K562 (cell line): ENCODE results near the gene NAA15. TPM values are rescaled to one million over a fixed set of nuclear protein-coding genes. Genes with fewer than 3 reads are reported as not detected.

ENCODE experiments used
- ASH1L ChIP-seq: fragments of 450-650 bp; IDR thresholded peaks from 2 replicates; pipeline ENCODE4 v1.6.1; 2018; ENCODE audit warnings: borderline replicate concordance, mild to moderate bottlenecking, low read depth; ENCODE audit not compliant: partially characterized antibody
- BACH1 ChIP-seq: fragments of 200-800 bp; sonication (Bioruptor generic); IDR thresholded peaks from 2 replicates; pipeline ENCODE4 v1.6.1; 2016; ENCODE audit warnings: missing genetic modification characterization, missing compliant biosample characterization
- FOXA1 ChIP-seq: fragments of 450-650 bp; IDR thresholded peaks from 2 replicates; pipeline ENCODE4 v1.6.1; 2016; ENCODE audit warnings: mild to moderate bottlenecking, borderline replicate concordance
- FOXM1 ChIP-seq, 2 experiments: fragments of 450-650 bp in 1 of 2; sonication (generic) in 1 of 2; formaldehyde crosslinking in 1 of 2; IDR thresholded peaks; 2 replicates each; pipeline versions ENCODE4 v1.6.1 to v1.9.0; 2017 to 2022; ENCODE audit warnings: low read depth in 2 of 2, mild to moderate bottlenecking in 2 of 2, missing genetic modification reagents in 1 of 2, moderate library complexity in 1 of 2
- HNRNPH1 ChIP-seq: fragments of 200-400 bp; formaldehyde crosslinking; optimal IDR thresholded peaks from 2 replicates; pipeline ENCODE3; 2017; ENCODE audit warnings: low read depth, mild to moderate bottlenecking, low read length, moderate library complexity
- MYBL2 ChIP-seq, 2 experiments: fragments of 450-650 bp in 1 of 2; sonication (generic) in 1 of 2; formaldehyde crosslinking in 1 of 2; IDR thresholded peaks; 2 replicates each; pipeline versions ENCODE4 v1.6.1 to v1.8.1; 2017 to 2022; ENCODE audit warnings: borderline replicate concordance in 1 of 2, inconsistent platforms in 1 of 2, low read depth in 1 of 2, mild to moderate bottlenecking in 1 of 2, missing genetic modification reagents in 1 of 2, moderate library complexity in 1 of 2
- NCOA2 ChIP-seq, 2 experiments: fragments of 450-650 bp; IDR thresholded peaks; 2 replicates each; pipeline ENCODE4 v1.6.1; 2018; ENCODE audit warnings: mild to moderate bottlenecking in 2 of 2, moderate library complexity in 1 of 2; ENCODE audit not compliant: partially characterized antibody in 2 of 2
- NFE2L1 ChIP-seq: fragments of 450-650 bp; IDR thresholded peaks from 2 replicates; pipeline ENCODE4 v1.6.1; 2016; ENCODE audit warnings: missing genetic modification characterization, low read depth, mild to moderate bottlenecking, missing compliant biosample characterization, moderate library complexity, borderline replicate concordance
- PHF20 ChIP-seq: fragments of 450-650 bp; IDR thresholded peaks from 2 replicates; pipeline ENCODE4 v1.6.1; 2018; ENCODE audit not compliant: partially characterized antibody
- PHF21A ChIP-seq: fragments of 450-650 bp; IDR thresholded peaks from 2 replicates; pipeline ENCODE4 v1.6.1; 2017; ENCODE audit warnings: low read depth, borderline replicate concordance
- POLR2AphosphoS2 ChIP-seq: IDR thresholded peaks from 2 replicates; pipeline ENCODE4 v1.6.1; 2012; ENCODE audit warnings: low read length, improper control_type of control experiment
- POLR2B ChIP-seq: fragments of 450-650 bp; IDR thresholded peaks from 2 replicates; pipeline ENCODE4 v1.6.1; 2018; ENCODE audit warnings: low read depth; ENCODE audit not compliant: partially characterized antibody
- POLR2G ChIP-seq: fragments of 200-400 bp; formaldehyde crosslinking; IDR thresholded peaks from 2 replicates; pipeline ENCODE4 v1.6.1; 2017; ENCODE audit warnings: low read depth, mild to moderate bottlenecking, antibody characterized with exemption, low read length, moderate library complexity
- PTTG1 ChIP-seq: fragments of 450-650 bp; IDR thresholded peaks from 2 replicates; pipeline ENCODE4 v1.6.1; 2016; ENCODE audit warnings: low read depth, mild to moderate bottlenecking, missing genetic modification characterization, missing compliant biosample characterization
- RBM22 ChIP-seq: fragments of 200-400 bp; formaldehyde crosslinking; IDR thresholded peaks from 2 replicates; pipeline ENCODE4 v1.6.1; 2018; ENCODE audit warnings: low read length, low read depth; ENCODE audit not compliant: poor library complexity, severe bottlenecking
- RBM25 ChIP-seq: fragments of 200-400 bp; formaldehyde crosslinking; IDR thresholded peaks from 2 replicates; pipeline ENCODE4 v1.6.1; 2018; ENCODE audit warnings: low read length, low read depth, moderate library complexity; ENCODE audit not compliant: severe bottlenecking
- RBM34 ChIP-seq: fragments of 200-400 bp; formaldehyde crosslinking; IDR thresholded peaks from 2 replicates; pipeline ENCODE4 v1.6.1; 2018; ENCODE audit warnings: low read length, borderline replicate concordance; ENCODE audit not compliant: insufficient read depth
- SP1 ChIP-seq: sonication (generic); formaldehyde crosslinking; IDR thresholded peaks from 2 replicates; pipeline ENCODE4 v1.8.1; 2022; ENCODE audit warnings: mild to moderate bottlenecking, missing genetic modification reagents
- SRF ChIP-seq, 2 experiments: fragments of 250-450, 450-650 bp in 1 of 2; sonication (Bioruptor Pico) in 1 of 2; sonication (generic) in 1 of 2; formaldehyde crosslinking; IDR thresholded peaks; 2 replicates each; pipeline versions ENCODE4 v1.5.0 to v1.5.1; 2020 to 2022; ENCODE audit warnings: mild to moderate bottlenecking in 1 of 2, missing genetic modification reagents in 1 of 2
- THRAP3 ChIP-seq: fragments of 450-650 bp; IDR thresholded peaks from 2 replicates; pipeline ENCODE4 v1.6.1; 2016; ENCODE audit warnings: mild to moderate bottlenecking, inconsistent platforms, borderline replicate concordance
- ZKSCAN8 ChIP-seq: fragments of 200-800 bp; sonication (Bioruptor generic); IDR thresholded peaks from 2 replicates; pipeline ENCODE4 v1.6.1; 2016; ENCODE audit warnings: missing genetic modification characterization, missing compliant biosample characterization
- ZNF121 ChIP-seq: sonication (generic); formaldehyde crosslinking; conservative IDR thresholded peaks from 2 replicates; pipeline ENCODE4 v1.8.0; 2022; ENCODE audit warnings: missing genetic modification reagents
- ZNF311 ChIP-seq: fragments of 250-450 bp; sonication (Bioruptor Pico); IDR thresholded peaks from 2 replicates; pipeline ENCODE4 v1.4.0; 2020; ENCODE audit warnings: mild to moderate bottlenecking, moderate library complexity
- ZNF57 ChIP-seq: fragments of 450-650 bp; formaldehyde crosslinking; IDR thresholded peaks from 2 replicates; pipeline ENCODE4 v1.4.0; 2020; ENCODE audit warnings: mild to moderate bottlenecking, moderate library complexity
- ZNF764 ChIP-seq: fragments of 250-450 bp; sonication (Bioruptor Pico); IDR thresholded peaks from 2 replicates; pipeline ENCODE4 v1.4.0; 2020; ENCODE audit warnings: low read depth, mild to moderate bottlenecking, moderate library complexity
- ZNF785 ChIP-seq: fragments of 250-450 bp; sonication (Bioruptor Pico); IDR thresholded peaks from 2 replicates; pipeline ENCODE4 v1.4.0; 2020; ENCODE audit warnings: mild to moderate bottlenecking
- polyA plus RNA-seq, 8 experiments: library from polyadenylated mRNA; depleted of rRNA in 4 of 8; stranded (reverse) in 5 of 8; unstranded in 3 of 8; fragments of >200 nt; fragmentation: Nextera tagmentation in 2 of 8; fragmentation: Illumina TruSeq in 1 of 8; extraction: Ambion mirVana in 2 of 8; extraction: Trizol in 1 of 8; gene quantifications; 2 replicates each; pipeline versions ENCODE4 v1.2.1 to v1.2.3, GENCODE V29; 2011 to 2014; ENCODE audit warnings: inconsistent platforms in 1 of 8, missing spikeins in 1 of 8
- total RNA-seq, 7 experiments: library from RNA; depleted of rRNA in 6 of 7; stranded (reverse); fragments of >200 nt in 6 of 7; fragmentation: Illumina TruSeq in 2 of 7; extraction: Trizol in 2 of 7; gene quantifications; 2 replicates each; pipeline versions ENCODE4 v1.2.1 to v1.2.3, GENCODE V29; 2011 to 2021; ENCODE audit warnings: low replicate concordance in 1 of 7
- TF ChIP-seq, protein P1 (sequence below): IDR thresholded peaks from 2 replicates; pipeline ENCODE4 v1.6.1; 2011; ENCODE audit warnings: borderline replicate concordance, low read depth, mild to moderate bottlenecking, moderate library complexity, low read length; ENCODE audit not compliant: insufficient read depth, poor library complexity, severe bottlenecking

NAA15 gene
- total and polyA plus RNA-seq, 9 of the 15 experiments (the other 6 are each of a cell fraction or from before 2014, with no cell fraction given) = 37.8 to 117 (median 63.2) TPM

DNA sequence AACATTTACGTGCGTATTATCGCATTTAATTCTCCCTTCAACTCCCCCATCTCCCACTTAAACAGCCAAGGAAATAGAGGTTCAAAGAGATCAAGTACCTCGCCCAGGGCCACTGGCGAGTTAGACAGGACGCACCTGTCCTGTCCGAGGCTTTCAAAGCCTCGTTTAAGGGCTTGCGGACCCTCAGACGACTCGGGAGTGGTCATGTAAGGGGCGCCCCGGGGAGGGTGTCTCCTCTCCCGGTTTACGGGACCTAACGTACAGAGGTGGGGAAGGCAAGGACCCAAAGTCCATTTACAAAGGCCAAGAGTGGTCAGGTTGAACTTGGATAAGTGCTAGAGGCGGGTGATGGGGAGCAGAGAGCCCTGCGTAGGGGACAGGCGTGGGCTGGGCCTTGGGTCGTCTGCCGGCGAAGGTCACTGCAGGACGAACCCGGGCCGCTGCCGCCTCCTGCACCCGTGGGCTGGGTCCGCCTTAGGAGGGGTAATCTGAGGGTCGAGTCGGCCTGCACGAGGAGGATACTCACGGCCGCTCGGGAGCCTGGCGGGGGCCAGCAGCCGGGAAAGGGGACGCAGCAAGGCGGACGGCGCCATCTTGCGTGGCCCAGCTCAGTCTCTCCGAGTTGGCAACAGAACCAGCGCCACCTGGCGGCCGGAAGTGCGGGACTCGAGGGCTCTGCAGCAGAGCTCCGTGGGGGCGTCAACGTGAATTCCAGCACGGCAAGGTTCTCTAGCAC lies 5.9 kb upstream of the NAA15 start (continued):
- TF ChIP-seq, protein P1, sequence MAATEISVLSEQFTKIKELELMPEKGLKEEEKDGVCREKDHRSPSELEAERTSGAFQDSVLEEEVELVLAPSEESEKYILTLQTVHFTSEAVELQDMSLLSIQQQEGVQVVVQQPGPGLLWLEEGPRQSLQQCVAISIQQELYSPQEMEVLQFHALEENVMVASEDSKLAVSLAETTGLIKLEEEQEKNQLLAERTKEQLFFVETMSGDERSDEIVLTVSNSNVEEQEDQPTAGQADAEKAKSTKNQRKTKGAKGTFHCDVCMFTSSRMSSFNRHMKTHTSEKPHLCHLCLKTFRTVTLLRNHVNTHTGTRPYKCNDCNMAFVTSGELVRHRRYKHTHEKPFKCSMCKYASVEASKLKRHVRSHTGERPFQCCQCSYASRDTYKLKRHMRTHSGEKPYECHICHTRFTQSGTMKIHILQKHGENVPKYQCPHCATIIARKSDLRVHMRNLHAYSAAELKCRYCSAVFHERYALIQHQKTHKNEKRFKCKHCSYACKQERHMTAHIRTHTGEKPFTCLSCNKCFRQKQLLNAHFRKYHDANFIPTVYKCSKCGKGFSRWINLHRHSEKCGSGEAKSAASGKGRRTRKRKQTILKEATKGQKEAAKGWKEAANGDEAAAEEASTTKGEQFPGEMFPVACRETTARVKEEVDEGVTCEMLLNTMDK = peak; percentile 98
- TF ChIP-seq ASH1L = no peak
- no peak for TF ChIP-seq ZNF311 (CRISPR knock-in tag)
- no peak for TF ChIP-seq ZKSCAN8 (CRISPR knock-in tag)
- peak; percentile 42 for TF ChIP-seq RBM22
- no peak for TF ChIP-seq FOXM1 (IDR thresholded peaks at IDR 0.05; ENCODE audit: low read depth)
- TF ChIP-seq FOXM1 (CRISPR knock-in tag; IDR thresholded peaks at IDR 0.05; ENCODE audit: low read depth) = no peak; the same call in none of the 2 replicates
- TF ChIP-seq ZNF121 (CRISPR knock-in tag) = no peak
- no peak for TF ChIP-seq THRAP3
- peak; percentile 64 for TF ChIP-seq SP1 (CRISPR knock-in tag)
- no peak for TF ChIP-seq FOXA1
- TF ChIP-seq NCOA2 (IDR thresholded peaks at IDR 0.05; ENCODE audit: partially characterized antibody in 2 of 2) = no peak
- TF ChIP-seq BACH1 (tag) = no peak
- TF ChIP-seq PHF20 = peak; percentile 80
- TF ChIP-seq PHF21A = 0 out of 2 replicates have a peak, but pooled peaks have one; percentile 53
- TF ChIP-seq RBM25 = no peak
- TF ChIP-seq HNRNPH1 = no peak
- no peak for TF ChIP-seq POLR2AphosphoS2
- TF ChIP-seq ZNF57 (CRISPR knock-in tag) = no peak
- no peak for TF ChIP-seq ZNF785 (CRISPR knock-in tag)
- no peak for TF ChIP-seq RBM34
- no peak for TF ChIP-seq MYBL2 (IDR thresholded peaks at IDR 0.05; ENCODE audit: low read depth)
- no peak for TF ChIP-seq MYBL2 (CRISPR knock-in tag; IDR thresholded peaks at IDR 0.05; ENCODE audit: borderline replicate concordance)
- peak; percentile 75 for TF ChIP-seq POLR2B
- TF ChIP-seq SRF (CRISPR knock-in tag; IDR thresholded peaks at IDR 0.05) = no peak
- peak; percentile 98 for TF ChIP-seq POLR2G
- TF ChIP-seq NFE2L1 (tag) = no peak
- no peak for TF ChIP-seq PTTG1 (tag)
- TF ChIP-seq ZNF764 (CRISPR knock-in tag) = 0 out of 2 replicates have a peak, but pooled peaks have one; percentile 4
